Measurements from ENCODE around the gene OR1N2. TPM values are rescaled to one million over a fixed set of nuclear protein-coding genes. Genes with fewer than 3 reads are reported as not detected.
"Not testable (repeated sequence)": the region's sequence is repeated elsewhere in the genome, so short reads cannot be mapped to it uniquely, and the experiment has no call there.

OR1N2 gene, protein sequence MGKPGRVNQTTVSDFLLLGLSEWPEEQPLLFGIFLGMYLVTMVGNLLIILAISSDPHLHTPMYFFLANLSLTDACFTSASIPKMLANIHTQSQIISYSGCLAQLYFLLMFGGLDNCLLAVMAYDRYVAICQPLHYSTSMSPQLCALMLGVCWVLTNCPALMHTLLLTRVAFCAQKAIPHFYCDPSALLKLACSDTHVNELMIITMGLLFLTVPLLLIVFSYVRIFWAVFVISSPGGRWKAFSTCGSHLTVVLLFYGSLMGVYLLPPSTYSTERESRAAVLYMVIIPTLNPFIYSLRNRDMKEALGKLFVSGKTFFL
- total RNA-seq (1 to 10 TPM in 1 of 2 donors, under 1 TPM in 1; 0.31 to 1.2 TPM), total RNA-seq (0 reads per million in 2 donors)

DNA sequence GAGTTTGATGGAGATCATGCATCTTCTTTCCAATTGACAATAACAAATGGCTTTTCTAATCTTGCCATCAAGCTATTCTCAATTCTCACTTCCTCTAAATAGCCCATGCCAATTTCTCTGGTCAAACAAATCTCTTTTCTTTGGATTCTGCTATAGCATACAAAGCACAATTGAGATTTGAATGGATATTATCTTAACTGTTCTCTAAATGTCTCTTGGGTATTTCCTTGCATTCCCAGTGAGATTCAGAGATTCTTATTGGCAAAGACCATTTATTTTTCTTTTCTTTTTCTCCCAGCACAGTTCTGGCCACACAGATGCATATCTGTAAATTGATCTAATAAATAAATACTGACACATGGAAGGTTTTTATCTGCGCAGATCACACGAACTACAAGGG is at the start of gene OR1N2:
Gene OR1N2, plus strand, starts transcription at position 301 of the 400 bp plus-strand sequence. CDS start 100 bp downstream, outside the sequence.
- H3K9me3 ChIP-seq (ENCODE audit: control insufficient read depth, low read length, poor library complexity, severe bottlenecking), result no peaks in the 10 kb centered on the region
- DNase-seq, result no peak
- Mint-ChIP-seq H3K27ac (no peak within 1 kb of the TSS), H3K36me3 (ENCODE audit: low read depth) (peaks cover 6% of the 10 kb centered on the region), H3K4me3 (no peak within 1 kb of the TSS), H3K27me3 (peaks cover 11% of the 10 kb centered on the region), H3K4me1 (no peaks in the 10 kb centered on the region)
- ATAC-seq, result no peak

GRCh38 chr9:122506964-122507363 is 45.9 kb upstream of the OR1N2 start:
- DNase-seq (no peak), ATAC-seq (no peak)
- Mint-ChIP-seq H3K4me1 (peaks cover 3% of the 10 kb centered on the region), H3K36me3 (ENCODE audit: low read depth) (peaks cover 4% of the 10 kb centered on the region), H3K4me3 (no peak overlapping the region), H3K27ac (no peak overlapping the region), H3K27me3 (peaks cover 28% of the 10 kb centered on the region)
- H3K9me3 ChIP-seq (ENCODE audit: control insufficient read depth, low read length, poor library complexity, severe bottlenecking), result no peaks in the 10 kb centered on the region

- Mint-ChIP-seq H3K36me3 (ENCODE audit: low read depth) (peaks cover 4% of the 10 kb centered on the region), H3K27me3 (peaks cover 28% of the 10 kb centered on the region), H3K27ac (no peak within 1 kb of the TSS), H3K4me1 (no peaks in the 10 kb centered on the region), H3K4me3 (no peak within 1 kb of the TSS)
- ATAC-seq (no peak), DNase-seq (no peak)
- no peaks in the 10 kb centered on the region for H3K9me3 ChIP-seq (ENCODE audit: control insufficient read depth, low read length, poor library complexity, severe bottlenecking)
Measured at GRCh38 chr9:122510502-122510901, 42.4 kb upstream of the OR1N2 start, which contains the start of gene OR1J2. Gene OR1J2, plus strand, starts transcription at chr9:122510802. Its CDS starts 0 bp downstream, at chr9:122510802.

GRCh38 chr9:122518226-122518625 is 34.7 kb upstream of the OR1N2 start:
- ATAC-seq (no peak), DNase-seq (no peak)
- Mint-ChIP-seq H3K27ac (no peak overlapping the region), H3K27me3 (peaks cover 8% of the 10 kb centered on the region), H3K36me3 (ENCODE audit: low read depth) (no peaks in the 10 kb centered on the region), H3K4me3 (no peak overlapping the region), H3K4me1 (no peaks in the 10 kb centered on the region)
- H3K9me3 ChIP-seq (ENCODE audit: control insufficient read depth, low read length, poor library complexity, severe bottlenecking), result no peaks in the 10 kb centered on the region

DNA sequence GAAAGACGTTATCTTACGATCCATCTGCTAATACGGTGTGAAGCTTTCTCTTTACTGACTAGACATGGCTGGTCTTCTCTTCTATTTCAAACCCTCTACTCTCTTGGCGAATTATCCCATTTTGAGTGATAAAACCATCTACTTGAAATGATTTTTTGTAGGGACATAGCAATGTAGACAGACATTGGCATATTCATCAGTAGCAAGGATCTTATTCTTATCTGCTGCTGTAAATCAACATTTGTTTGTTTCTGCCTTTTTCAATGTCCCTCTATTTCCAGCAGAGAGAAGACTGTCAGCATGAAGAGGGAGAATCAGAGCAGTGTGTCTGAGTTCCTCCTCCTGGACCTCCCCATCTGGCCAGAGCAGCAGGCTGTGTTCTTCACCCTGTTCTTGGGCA is 34.1 kb upstream of the OR1N2 start, which contains the start of gene OR1J4:
Gene OR1J4, plus strand, starts transcription at position 301 of the 400 bp plus-strand sequence. Its CDS starts 0 bp downstream, at position 301.
- Mint-ChIP-seq H3K27ac (no peak within 1 kb of the TSS), H3K4me3 (no peak within 1 kb of the TSS), H3K27me3 (peaks cover 8% of the 10 kb centered on the region), H3K36me3 (ENCODE audit: low read depth) (no peaks in the 10 kb centered on the region), H3K4me1 (no peaks in the 10 kb centered on the region)
- no peaks in the 10 kb centered on the region for H3K9me3 ChIP-seq (ENCODE audit: control insufficient read depth, low read length, poor library complexity, severe bottlenecking)
- DNase-seq (no peak), ATAC-seq (no peak)

GRCh38 chr9:122519376-122519775 is 33.5 kb upstream of the OR1N2 start:
- H3K27me3 Mint-ChIP-seq, result peaks cover 8% of the 10 kb centered on the region
- H3K27ac Mint-ChIP-seq, result no peak overlapping the region
- DNase-seq (no peak), ATAC-seq (no peak)
- H3K36me3 Mint-ChIP-seq (ENCODE audit: low read depth), result no peaks in the 10 kb centered on the region
- no peaks in the 10 kb centered on the region for H3K4me1 Mint-ChIP-seq
- no peaks in the 10 kb centered on the region for H3K9me3 ChIP-seq (ENCODE audit: control insufficient read depth, low read length, poor library complexity, severe bottlenecking)
- H3K4me3 Mint-ChIP-seq, result no peak overlapping the region

DNA sequence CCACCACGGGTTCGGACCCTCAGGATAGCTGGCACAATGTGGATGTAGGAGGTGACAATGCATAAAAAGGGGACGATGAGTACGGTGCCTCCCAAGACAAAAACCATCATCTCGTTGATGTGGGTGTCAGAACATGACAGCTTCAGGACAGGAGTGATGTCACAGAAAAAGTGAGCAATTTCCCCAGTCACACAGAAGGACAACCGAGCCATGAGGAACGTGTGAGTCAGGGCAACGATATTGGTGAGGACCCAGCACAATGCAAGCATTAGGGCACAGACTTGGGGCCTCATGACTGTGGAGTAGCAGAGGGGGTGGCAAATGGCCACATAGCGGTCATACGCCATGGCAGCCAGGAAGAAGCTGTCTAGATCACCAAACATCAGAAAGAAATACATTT is 26.3 kb upstream of the OR1N2 start:
- H3K27ac Mint-ChIP-seq, result no peak overlapping the region

DNA sequence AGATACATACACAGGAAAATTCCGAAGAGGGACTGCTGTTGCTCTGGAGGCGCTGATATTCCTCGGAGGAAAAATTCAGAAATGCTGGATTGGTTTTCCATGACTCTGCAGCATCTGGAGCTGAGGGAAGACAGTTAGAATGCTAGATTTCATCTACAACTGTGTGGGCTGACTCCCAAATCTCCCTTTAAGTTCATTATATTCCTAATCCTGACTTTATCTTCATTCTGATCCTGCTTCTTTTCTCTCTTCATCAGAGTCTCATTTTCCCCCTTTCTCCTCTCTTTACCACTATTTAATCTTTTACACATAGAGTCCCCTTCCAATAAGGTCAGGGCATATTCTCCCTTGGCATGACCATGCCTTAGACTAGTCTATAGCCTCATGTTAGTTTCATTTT is 25.7 kb upstream of the OR1N2 start, which contains the start of gene OR1N1:
Gene OR1N1, minus strand, starts transcription at position 101 of the 400 bp plus-strand sequence. Its CDS starts 0 bp downstream, at position 101.
- Mint-ChIP-seq H3K4me1 (no peaks in the 10 kb centered on the region), H3K27ac (no peak within 1 kb of the TSS), H3K27me3 (no peaks in the 10 kb centered on the region), H3K36me3 (ENCODE audit: low read depth) (no peaks in the 10 kb centered on the region), H3K4me3 (no peak within 1 kb of the TSS)
- DNase-seq (no peak), ATAC-seq (no peak)
- no peaks in the 10 kb centered on the region for H3K9me3 ChIP-seq (ENCODE audit: control insufficient read depth, low read length, poor library complexity, severe bottlenecking)

More for the DNA sequence above, 26.3 kb upstream of the OR1N2 start:
- Mint-ChIP-seq H3K4me1 (no peaks in the 10 kb centered on the region), H3K36me3 (ENCODE audit: low read depth) (no peaks in the 10 kb centered on the region), H3K27me3 (no peaks in the 10 kb centered on the region), H3K4me3 (no peak overlapping the region)
- no peaks in the 10 kb centered on the region for H3K9me3 ChIP-seq (ENCODE audit: control insufficient read depth, low read length, poor library complexity, severe bottlenecking)
- ATAC-seq, result no peak
- DNase-seq, result no peak

DNA sequence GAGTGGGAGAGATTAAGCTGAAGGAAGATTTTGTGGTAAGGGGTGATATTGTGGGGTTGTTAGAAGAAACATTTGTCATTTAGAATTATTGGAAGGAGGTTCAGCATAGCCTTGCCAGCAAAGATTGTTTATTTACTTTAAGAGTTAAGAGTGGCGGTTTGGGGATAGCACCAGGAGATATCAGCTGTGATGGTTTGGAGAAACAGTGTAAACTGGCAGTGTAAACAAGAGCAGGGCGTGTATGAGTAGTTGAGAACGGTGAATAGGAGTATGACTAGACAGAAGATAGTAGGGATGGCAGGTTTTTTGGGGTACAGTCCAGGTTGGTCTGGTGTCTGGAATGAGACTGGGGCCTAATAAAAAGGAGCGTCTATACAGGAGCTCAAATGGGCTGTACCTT is 21.8 kb upstream of the OR1N2 start:
- not testable (repeated sequence) for H3K36me3 Mint-ChIP-seq (ENCODE audit: low read depth); H3K27me3 Mint-ChIP-seq; H3K27ac Mint-ChIP-seq; DNase-seq; H3K4me3 Mint-ChIP-seq; ATAC-seq; H3K4me1 Mint-ChIP-seq; H3K9me3 ChIP-seq (ENCODE audit: control insufficient read depth, low read length, poor library complexity, severe bottlenecking)

DNA sequence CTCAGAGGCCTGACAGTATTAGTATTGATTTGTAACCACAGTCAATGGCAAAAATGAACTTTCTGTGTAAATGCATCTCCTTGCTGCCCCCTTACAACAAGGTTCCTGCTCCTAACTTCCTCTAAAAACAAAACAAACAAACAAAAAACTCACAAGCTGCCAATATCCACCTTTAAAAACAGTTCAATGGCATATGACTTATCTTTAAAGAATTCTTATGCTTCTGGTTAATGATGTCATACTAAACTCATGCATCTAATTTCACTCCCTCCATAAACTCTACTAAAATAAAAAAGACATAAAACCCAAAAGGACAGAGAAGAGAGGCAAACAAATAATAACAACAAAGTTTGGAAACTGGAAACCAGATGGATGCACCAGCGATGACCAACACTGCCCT is 16.8 kb upstream of the OR1N2 start:
- Mint-ChIP-seq H3K27me3 (peaks cover 6% of the 10 kb centered on the region), H3K4me3 (no peak overlapping the region), H3K36me3 (ENCODE audit: low read depth) (no peaks in the 10 kb centered on the region), H3K4me1 (peaks cover 6% of the 10 kb centered on the region), H3K27ac (no peak overlapping the region)
- no peak for ATAC-seq
- no peak for DNase-seq
- H3K9me3 ChIP-seq (ENCODE audit: control insufficient read depth, low read length, poor library complexity, severe bottlenecking), result no peaks in the 10 kb centered on the region

GRCh38 chr9:122537066-122537465 is 15.8 kb upstream of the OR1N2 start:
- H3K4me3 Mint-ChIP-seq; DNase-seq; H3K9me3 ChIP-seq (ENCODE audit: control insufficient read depth, low read length, poor library complexity, severe bottlenecking); H3K36me3 Mint-ChIP-seq (ENCODE audit: low read depth); ATAC-seq; H3K4me1 Mint-ChIP-seq; H3K27ac Mint-ChIP-seq: not testable (repeated sequence)
- peaks cover 14% of the 10 kb centered on the region for H3K27me3 Mint-ChIP-seq

- ATAC-seq (no peak), DNase-seq (no peak)
- Mint-ChIP-seq H3K27me3 (peaks cover 11% of the 10 kb centered on the region), H3K27ac (no peak overlapping the region), H3K4me1 (peaks cover 6% of the 10 kb centered on the region), H3K4me3 (no peak overlapping the region), H3K36me3 (ENCODE audit: low read depth) (no peaks in the 10 kb centered on the region)
- no peaks in the 10 kb centered on the region for H3K9me3 ChIP-seq (ENCODE audit: control insufficient read depth, low read length, poor library complexity, severe bottlenecking)
Measured at GRCh38 chr9:122538757-122539156, 14.2 kb upstream of the OR1N2 start.

GRCh38 chr9:122546196-122546595 is 6.7 kb upstream of the OR1N2 start:
- Mint-ChIP-seq H3K36me3 (ENCODE audit: low read depth) (peaks cover 2% of the 10 kb centered on the region), H3K27me3 (peaks cover 9% of the 10 kb centered on the region), H3K4me3 (no peak overlapping the region), H3K4me1 (no peaks in the 10 kb centered on the region), H3K27ac (no peak overlapping the region)
- no peaks in the 10 kb centered on the region for H3K9me3 ChIP-seq (ENCODE audit: control insufficient read depth, low read length, poor library complexity, severe bottlenecking)
- no peak for ATAC-seq
- DNase-seq, result no peak

DNA sequence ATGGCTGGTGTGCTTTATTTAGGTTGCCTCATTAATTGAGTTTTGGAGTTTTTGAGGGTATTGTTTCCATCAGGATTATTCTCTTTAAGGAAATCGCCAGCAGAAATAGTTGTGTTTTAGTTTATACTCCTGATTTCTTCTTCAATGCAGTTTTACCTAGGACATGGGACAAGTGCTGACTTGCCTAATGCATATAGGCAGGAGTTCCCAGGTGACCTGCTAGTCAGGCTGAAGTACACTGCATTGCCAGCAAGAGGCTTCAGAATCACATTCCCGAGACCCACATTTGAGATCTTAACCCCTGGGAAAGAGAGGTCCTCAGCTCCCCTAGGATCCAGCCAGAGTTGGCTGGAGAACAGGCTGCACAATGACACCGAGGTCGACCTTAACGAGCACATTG is 1.5 kb upstream of the OR1N2 start:
- Mint-ChIP-seq H3K27me3 (peaks cover 11% of the 10 kb centered on the region), H3K27ac (no peak overlapping the region), H3K36me3 (ENCODE audit: low read depth) (peaks cover 6% of the 10 kb centered on the region), H3K4me3 (no peak overlapping the region), H3K4me1 (no peaks in the 10 kb centered on the region)
- DNase-seq, result no peak
- ATAC-seq, result no peak
- no peaks in the 10 kb centered on the region for H3K9me3 ChIP-seq (ENCODE audit: control insufficient read depth, low read length, poor library complexity, severe bottlenecking)
